Naive thymus-derived CD4-positive, alpha-beta T cell (primary cell): ENCODE data around the gene PIGZ. TPM values are rescaled to one million over a fixed set of nuclear protein-coding genes. Genes with fewer than 3 reads are reported as not detected.

Experiments used
- ATAC-seq: fragments of 150-1000 bp; cut with Tn5 transposase; 2 replicates; pipeline ENCODE4 v1.10.0; 2021; ENCODE audit warnings: mild to moderate bottlenecking, moderate library complexity
- CTCF ChIA-PET: fragments of 350-600 bp; sonication (Branson Sonifier 250); formaldehyde crosslinking; loops from one replicate; lab custom pipeline; 2021; ENCODE audit warnings: antibody characterized with exemption; lab: Charles Lee
- POLR2A ChIA-PET: fragments of 350-600 bp; sonication (Branson Sonifier 250); formaldehyde crosslinking; loops from one replicate; lab custom pipeline; 2021; ENCODE audit warnings: antibody characterized with exemption, inconsistent platforms; lab: Charles Lee
- DNase-seq, 9 donors: peaks; one replicate each; pipeline versions ENCODE4 v3.0.0 to v3.0.0-alpha.2; 2020 to 2022; ENCODE audit warnings: mixed read lengths in 1 of 9
- H3K27ac ChIP-seq: one replicate; pipeline ENCODE4 v1.7.0; 2013; ENCODE audit warnings: mild to moderate bottlenecking, low read depth, low read length, moderate library complexity
- H3K27me3 ChIP-seq, 2 donors: one replicate each; pipeline ENCODE4 v1.7.0; 2013; ENCODE audit warnings: low read length in 2 of 2, mild to moderate bottlenecking in 2 of 2, moderate library complexity in 2 of 2; ENCODE audit not compliant: control insufficient read depth in 2 of 2, insufficient read depth in 2 of 2
- H3K36me3 ChIP-seq, 3 experiments: 1 replicate in 2 of 3; 2 replicates in 1 of 3; pipeline ENCODE4 v1.7.0; 2013; ENCODE audit warnings: low read length in 3 of 3, mild to moderate bottlenecking in 3 of 3, moderate library complexity in 1 of 3; ENCODE audit not compliant: insufficient read depth in 3 of 3, control insufficient read depth in 2 of 3
- H3K4me1 ChIP-seq, 2 donors: one replicate each; pipeline ENCODE4 v1.7.0; 2013; ENCODE audit warnings: low read length in 2 of 2, mild to moderate bottlenecking in 2 of 2, moderate library complexity in 1 of 2; ENCODE audit not compliant: control insufficient read depth in 2 of 2, insufficient read depth in 2 of 2
- H3K4me3 ChIP-seq: 2 replicates; pipeline ENCODE4 v1.7.0; 2013; ENCODE audit warnings: mild to moderate bottlenecking, low read length
- H3K9me3 ChIP-seq, 3 experiments: 1 replicate in 2 of 3; 2 replicates in 1 of 3; pipeline ENCODE4 v1.7.0; 2013; ENCODE audit warnings: low read length in 3 of 3; ENCODE audit not compliant: control insufficient read depth in 2 of 3
- H3K27ac Mint-ChIP-seq, 9 donors: one replicate each; pipeline ENCODE4 v1.8.0; 2020 to 2022; ENCODE audit warnings: mixed read lengths in 9 of 9, mild to moderate bottlenecking in 8 of 9, moderate library complexity in 5 of 9, inconsistent platforms in 2 of 9
- H3K27me3 Mint-ChIP-seq, 5 donors: one replicate each; pipeline ENCODE4 v1.8.0; 2021 to 2022; ENCODE audit warnings: mixed read lengths in 5 of 5, mild to moderate bottlenecking in 1 of 5
- H3K36me3 Mint-ChIP-seq, 5 donors: one replicate each; pipeline ENCODE4 v1.8.0; 2020 to 2022; ENCODE audit warnings: mixed read lengths in 5 of 5, mild to moderate bottlenecking in 3 of 5, inconsistent platforms in 1 of 5
- H3K4me1 Mint-ChIP-seq, 7 donors: one replicate each; pipeline ENCODE4 v1.8.0; 2020 to 2022; ENCODE audit warnings: mixed read lengths in 7 of 7, mild to moderate bottlenecking in 3 of 7, inconsistent platforms in 1 of 7
- H3K4me3 Mint-ChIP-seq, 10 donors: one replicate each; pipeline ENCODE4 v1.8.0; 2020 to 2022; ENCODE audit warnings: mild to moderate bottlenecking in 10 of 10, mixed read lengths in 10 of 10, moderate library complexity in 6 of 10, inconsistent platforms in 2 of 10
- H3K9me3 Mint-ChIP-seq, 11 donors: one replicate each; pipeline ENCODE4 v1.8.0; 2020 to 2022; ENCODE audit warnings: mixed read lengths in 11 of 11, mild to moderate bottlenecking in 4 of 11, inconsistent platforms in 1 of 11, moderate library complexity in 1 of 11
- intact Hi-C, 2 donors: fragments of 100-400 bp; cut with micrococcal nuclease; formaldehyde crosslinking; loops; one replicate each; pipeline ENCODE4 v1.15.1; 2023
- polyA plus RNA-seq, 2 donors: library from polyadenylated mRNA; unstranded; fragments of 300-500 nt; fragmentation: Illumina TruSeq; gene quantifications; one replicate each; pipeline ENCODE4 v1.2.3, GENCODE V29; 2021
- total RNA-seq, 6 experiments: library from RNA in 5 of 6; stranded (reverse) in 5 of 6; gene quantifications; 1 replicate in 5 of 6; 2 replicates in 1 of 6; pipeline ENCODE4 v1.2.3 and lab custom pipeline; 2021 to 2026

The PIGZ gene
- total and polyA plus RNA-seq, 7 experiments from 2014 or later: 0.20 to 2.7 (median 0.78) TPM; not detected in 1

- Histone ChIP-seq H3K4me1 (peaks cover 8% of the 10 kb centered on the region in 2 donors), H3K27ac (no peak overlapping the region), H3K9me3 (no peaks in the 10 kb centered on the region), H3K27me3 (no peaks in the 10 kb centered on the region), H3K4me3 (no peak overlapping the region), H3K36me3 (no peaks in the 10 kb centered on the region)
- Mint-ChIP-seq H3K36me3 (peaks cover 0 to 1% (median 0%) of the 10 kb centered on the region in 5 donors), H3K4me1 (peaks cover 4 to 19% (median 13%) of the 10 kb centered on the region in 7 donors), H3K9me3 (peaks cover 0 to 3% (median 0%) of the 10 kb centered on the region in 11 donors), H3K27me3 (peaks cover 0 to 2% (median 0%) of the 10 kb centered on the region in 5 donors), H3K4me3 (peak overlapping the region; percentile 59 to 90 (median 82)), H3K27ac (peak overlapping the region; percentile 43 to 92 (median 81))
- intact Hi-C loops: no loop called here
- CTCF ChIA-PET: interaction anchor here (1.3 kb wide), 1 partner anchor 187 kb away, joined by 3 read pairs; no protein-coding TSS in a partner anchor
- DNase-seq (no peak), ATAC-seq (no peak)
- POLR2A ChIA-PET: no interaction called here
Measured at GRCh38 chr3:197001106-197001971, 32.7 kb upstream of the PIGZ start.

- H3K27me3 Mint-ChIP-seq: peaks cover 0 to 2% (median 0%) of the 10 kb centered on the region in 5 donors
- H3K4me3 Mint-ChIP-seq: no peak overlapping the region
Measured at GRCh38 chr3:197000211-197000610, 31.6 kb upstream of the PIGZ start.

GRCh38 chr3:196998966-196999760 is 30.5 kb upstream of the PIGZ start:
- DNase-seq: no peak
- Histone ChIP-seq H3K4me1 (peaks cover 6% of the 10 kb centered on the region in 2 donors), H3K27me3 (no peaks in the 10 kb centered on the region), H3K27ac (no peak overlapping the region), H3K9me3 (no peaks in the 10 kb centered on the region), H3K4me3 (no peak overlapping the region), H3K36me3 (no peaks in the 10 kb centered on the region)
- ATAC-seq: no peak
- H3K4me3 Mint-ChIP-seq: no peak overlapping the region
- peaks cover 0 to 1% (median 0%) of the 10 kb centered on the region in 5 donors for H3K36me3 Mint-ChIP-seq
- POLR2A ChIA-PET: no interaction called here
- no peak overlapping the region for H3K27ac Mint-ChIP-seq
- peaks cover 0 to 2% (median 0%) of the 10 kb centered on the region in 5 donors for H3K27me3 Mint-ChIP-seq
- peaks cover 0 to 15% (median 7%) of the 10 kb centered on the region in 7 donors for H3K4me1 Mint-ChIP-seq
- CTCF ChIA-PET: no interaction called here
- intact Hi-C loops: no loop called here
- peaks cover 0 to 3% (median 0%) of the 10 kb centered on the region in 11 donors for H3K9me3 Mint-ChIP-seq

More at GRCh38 chr3:197000211-197000610, 31.6 kb upstream of the PIGZ start:
- H3K27ac ChIP-seq: no peak overlapping the region
- DNase-seq (no peak), ATAC-seq (no peak)
- intact Hi-C loops: no loop called here
- peaks cover 0 to 1% (median 0%) of the 10 kb centered on the region in 5 donors for H3K36me3 Mint-ChIP-seq
- no peak overlapping the region for H3K4me3 ChIP-seq
- ChIA-PET CTCF (no interaction called here), POLR2A (no interaction called here)
- no peaks in the 10 kb centered on the region for H3K9me3 ChIP-seq
- H3K4me1 Mint-ChIP-seq: peaks cover 3 to 19% (median 13%) of the 10 kb centered on the region in 7 donors
- H3K36me3 ChIP-seq: no peaks in the 10 kb centered on the region
- H3K4me1 ChIP-seq: peaks cover 8% of the 10 kb centered on the region in 2 donors
- peaks cover 0 to 3% (median 0%) of the 10 kb centered on the region in 11 donors for H3K9me3 Mint-ChIP-seq
- peak overlapping the region in 2 of 9 donors; percentile 25 to 32 for H3K27ac Mint-ChIP-seq
- no peaks in the 10 kb centered on the region for H3K27me3 ChIP-seq

DNA sequence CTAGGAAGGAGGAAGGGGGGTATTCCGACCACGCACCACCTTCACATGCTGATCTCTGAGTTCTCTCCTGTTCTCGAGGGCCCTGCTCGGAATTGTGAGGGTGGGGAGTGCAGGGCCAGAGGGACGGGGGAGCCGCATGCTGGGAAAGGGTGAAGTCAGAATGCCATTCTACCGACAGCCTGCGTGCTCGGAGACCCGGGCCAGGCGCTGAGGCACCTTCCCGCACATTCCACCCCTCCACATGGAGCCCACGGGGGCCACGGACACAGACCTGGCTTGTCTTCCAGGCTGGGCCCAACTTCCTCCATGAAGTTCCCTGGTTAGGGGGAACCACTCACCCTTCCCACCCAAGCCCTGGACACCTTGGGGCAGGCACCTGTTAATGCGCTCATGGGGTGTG is 28.7 kb upstream of the PIGZ start:
- H3K36me3 Mint-ChIP-seq: no peaks in the 10 kb centered on the region
- peaks cover 0 to 2% (median 0%) of the 10 kb centered on the region in 5 donors for H3K27me3 Mint-ChIP-seq
- Histone ChIP-seq H3K27me3 (no peaks in the 10 kb centered on the region), H3K36me3 (no peaks in the 10 kb centered on the region), H3K27ac (no peak overlapping the region), H3K4me1 (no peaks in the 10 kb centered on the region), H3K4me3 (no peak overlapping the region), H3K9me3 (no peaks in the 10 kb centered on the region)
- intact Hi-C loops: no loop called here
- peaks cover 0 to 6% (median 4%) of the 10 kb centered on the region in 7 donors for H3K4me1 Mint-ChIP-seq
- ATAC-seq (no peak), DNase-seq (no peak)
- ChIA-PET CTCF (interaction anchor here (1.1 kb wide), 1 partner anchor 33 kb away, joined by 5 read pairs; the partner anchor contains the start of gene MELTF), POLR2A (no interaction called here)
- no peak overlapping the region for H3K4me3 Mint-ChIP-seq
- no peak overlapping the region for H3K27ac Mint-ChIP-seq
- H3K9me3 Mint-ChIP-seq: peaks cover 0 to 3% (median 0%) of the 10 kb centered on the region in 11 donors

GRCh38 chr3:196996454-196997265 is 28.0 kb upstream of the PIGZ start:
- no peaks in the 10 kb centered on the region for H3K4me1 ChIP-seq
- POLR2A ChIA-PET: no interaction called here
- DNase-seq (no peak), ATAC-seq (no peak)
- H3K27me3 ChIP-seq: no peaks in the 10 kb centered on the region
- no peaks in the 10 kb centered on the region for H3K36me3 ChIP-seq
- H3K9me3 ChIP-seq: no peaks in the 10 kb centered on the region
- Mint-ChIP-seq H3K27me3 (peaks cover 0 to 1% (median 0%) of the 10 kb centered on the region in 5 donors), H3K9me3 (peaks cover 0 to 2% (median 0%) of the 10 kb centered on the region in 11 donors), H3K36me3 (no peaks in the 10 kb centered on the region), H3K4me3 (no peak overlapping the region), H3K4me1 (peaks cover 0 to 4% (median 2%) of the 10 kb centered on the region in 7 donors), H3K27ac (no peak overlapping the region)
- H3K27ac ChIP-seq: no peak overlapping the region
- CTCF ChIA-PET: interaction anchor here (1.1 kb wide), 1 partner anchor 33 kb away, joined by 5 read pairs; the partner anchor contains the start of gene MELTF
- intact Hi-C loops: no loop called here
- H3K4me3 ChIP-seq: no peak overlapping the region
